ENCODE data around the gene KMT5B. TPM values are rescaled to one million over a fixed set of nuclear protein-coding genes. Genes with fewer than 3 reads are reported as not detected.

The KMT5B gene
- total RNA-seq, 1 experiment from 2014 or later, result 43.8 TPM

- ATAC-seq (no peak), DNase-seq (ENCODE audit: low spot score) (no peak)
- H3K27me3 Mint-ChIP-seq (ENCODE audit: low read depth), result peaks cover 7% of the 10 kb centered on the region
- CTCF ChIA-PET, result interaction anchor here (0.7 kb wide), 1 partner anchor 66 kb away, joined by 4 read pairs; no protein-coding TSS in a partner anchor
- POLR2A ChIA-PET, result no interaction called here
- no peak overlapping the region for H3K4me3 Mint-ChIP-seq
- TF ChIP-seq ZNF219 (CRISPR knock-in tag; IDR thresholded peaks at IDR 0.05; ENCODE audit: borderline replicate concordance) (no peak), ETV6 (CRISPR knock-in tag; IDR thresholded peaks at IDR 0.05) (no peak), KAT7 (CRISPR knock-in tag; IDR thresholded peaks at IDR 0.05; ENCODE audit: borderline replicate concordance) (no peak), E2F4 (CRISPR knock-in tag; IDR thresholded peaks at IDR 0.05; ENCODE audit: borderline replicate concordance, low read depth) (no peak), MAX (CRISPR knock-in tag; IDR thresholded peaks at IDR 0.05) (no peak), USF2 (CRISPR knock-in tag; IDR thresholded peaks at IDR 0.05) (no peak), ZNF423 (CRISPR knock-in tag; IDR thresholded peaks at IDR 0.05) (no peak), MYBL2 (CRISPR knock-in tag; IDR thresholded peaks at IDR 0.05) (no peak), AFF4 (CRISPR knock-in tag; IDR thresholded peaks at IDR 0.05; ENCODE audit: borderline replicate concordance) (no peak), GTF2I (CRISPR knock-in tag; conservative IDR thresholded peaks at IDR 0.05) (no peak), TCF7 (CRISPR knock-in tag; IDR thresholded peaks at IDR 0.05; ENCODE audit: low read depth) (no peak), E2F1 (CRISPR knock-in tag; IDR thresholded peaks at IDR 0.05) (no peak)
- H3K9me3 Mint-ChIP-seq, result peaks cover 28% of the 10 kb centered on the region
- H3K27ac Mint-ChIP-seq, result peak overlapping the region; percentile 68; the same call in 1 of the 2 replicates
- H3K4me1 Mint-ChIP-seq, result 0 out of 2 replicates have a peak, but pooled peaks cover 4% of the 10 kb centered on the region
- peaks cover 26% of the 10 kb centered on the region for H3K36me3 Mint-ChIP-seq
These were observed 75.3 kb downstream of the KMT5B start for GRCh38 chr11:68137833-68138232.

GRCh38 chr11:68136866-68137265 lies 76.2 kb downstream of the KMT5B start:
- H3K4me1 Mint-ChIP-seq, result 0 out of 2 replicates have a peak, but pooled peaks cover 4% of the 10 kb centered on the region
- ChIA-PET POLR2A (no interaction called here), CTCF (no interaction called here)
- H3K27me3 Mint-ChIP-seq (ENCODE audit: low read depth), result peaks cover 8% of the 10 kb centered on the region
- ATAC-seq (no peak), DNase-seq (ENCODE audit: low spot score) (no peak)
- H3K27ac Mint-ChIP-seq, result no peak overlapping the region
- H3K36me3 Mint-ChIP-seq, result peaks cover 33% of the 10 kb centered on the region
- no peak overlapping the region for H3K4me3 Mint-ChIP-seq
- H3K9me3 Mint-ChIP-seq, result peaks cover 37% of the 10 kb centered on the region
- TF ChIP-seq ZNF138 (CRISPR knock-in tag; conservative IDR thresholded peaks at IDR 0.05) (no peak), CBFB (CRISPR knock-in tag; IDR thresholded peaks at IDR 0.05; ENCODE audit: low read depth) (no peak), ZNF416 (CRISPR knock-in tag; IDR thresholded peaks at IDR 0.05) (no peak), NFATC4 (CRISPR knock-in tag; IDR thresholded peaks at IDR 0.05) (no peak), SOX15 (CRISPR knock-in tag; IDR thresholded peaks at IDR 0.05) (no peak), MYBL2 (CRISPR knock-in tag; IDR thresholded peaks at IDR 0.05) (no peak), ERG (CRISPR knock-in tag; IDR thresholded peaks at IDR 0.05) (no peak), AR (CRISPR knock-in tag; IDR thresholded peaks at IDR 0.05) (no peak), ZSCAN18 (CRISPR knock-in tag; IDR thresholded peaks at IDR 0.05) (no peak)
